Prostate gland (tissue), 2 donors: ENCODE data around the gene MAGI2.

Experiments used
- CTCF ChIP-seq, 4 experiments: fragments of 200-600 bp in 2 of 4; fragments of 450-650 bp in 2 of 4; sonication (generic) in 2 of 4; IDR thresholded peaks; 1 replicate in 3 of 4; 2 replicates in 1 of 4; pipeline ENCODE4 v1.5.1; 2016 to 2019; ENCODE audit warnings: antibody characterized with exemption in 4 of 4, mild to moderate bottlenecking in 2 of 4, moderate library complexity in 2 of 4
- POLR2A ChIP-seq: fragments of 450-650 bp; IDR thresholded peaks from one replicate; pipeline ENCODE4 v1.6.1; 2016; ENCODE audit warnings: antibody characterized with exemption, mild to moderate bottlenecking
- POLR2AphosphoS5 ChIP-seq: sonication (generic); formaldehyde crosslinking; IDR thresholded peaks from one replicate; pipeline ENCODE4 v1.6.1; 2017; ENCODE audit warnings: antibody characterized with exemption

- TF ChIP-seq CTCF (IDR thresholded peaks at IDR 0.05) (no peak), POLR2A (no peak), POLR2AphosphoS5 (no peak)
These were observed 1412.0 kb downstream of the MAGI2 start for GRCh38 chr7:78041423-78041822.
